ENCODE data around the gene RNGTT.

Gene RNGTT

DNA sequence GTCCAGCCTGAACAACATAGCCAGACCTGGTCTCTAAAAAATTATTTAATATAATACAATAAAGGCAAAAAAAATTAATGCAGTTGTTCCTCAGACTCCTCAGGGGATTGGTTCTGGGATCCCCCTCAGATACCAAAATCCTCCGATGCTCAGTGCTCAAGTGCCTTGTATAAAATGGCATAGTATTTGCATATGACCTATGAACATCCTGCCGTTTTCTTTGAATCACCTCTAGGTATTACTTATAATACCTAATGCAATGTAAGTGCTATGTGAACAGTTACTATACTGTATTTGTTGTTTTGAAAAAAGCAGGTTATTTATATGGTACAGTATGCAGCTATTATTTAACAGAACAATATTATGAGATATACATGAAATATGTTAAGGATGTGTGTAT, 43.3 kb downstream of the RNGTT start:
- Mint-ChIP-seq H3K9me3 (peaks cover 2% of the 10 kb centered on the region), H3K4me1 (no peaks in the 10 kb centered on the region), H3K27ac (no peak overlapping the region), H3K4me3 (no peak overlapping the region), H3K36me3 (ENCODE audit: low read depth) (peaks cover 21% of the 10 kb centered on the region), H3K27me3 (ENCODE audit: low read depth) (no peaks in the 10 kb centered on the region)
- TF ChIP-seq CTCF (IDR thresholded peaks at IDR 0.05; ENCODE audit: unreplicated experiment in 3 of 3), result no peak

DNA sequence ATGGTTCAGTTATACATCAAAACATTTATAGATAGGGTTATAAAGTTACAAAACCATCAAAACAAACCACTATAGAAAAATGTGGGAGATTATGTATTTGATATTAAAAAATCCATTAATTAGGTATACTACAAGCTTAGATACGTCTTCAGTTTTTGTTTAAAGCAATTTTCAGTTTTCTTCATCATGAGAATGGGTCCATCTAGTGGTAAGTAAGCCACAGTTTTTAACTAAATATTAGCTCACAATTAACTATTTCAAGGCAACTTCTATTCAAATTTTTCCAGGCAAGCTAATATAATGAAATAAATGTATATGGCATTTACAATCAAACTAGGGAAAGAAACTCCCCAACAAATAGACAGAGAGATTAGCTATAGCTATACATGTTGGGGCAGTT, 44.4 kb downstream of the RNGTT start:
- TF ChIP-seq CTCF (IDR thresholded peaks at IDR 0.05; ENCODE audit: unreplicated experiment in 3 of 3), result no peak
- Mint-ChIP-seq H3K27me3 (ENCODE audit: low read depth) (no peaks in the 10 kb centered on the region), H3K4me3 (no peak overlapping the region), H3K27ac (no peak overlapping the region), H3K4me1 (no peaks in the 10 kb centered on the region), H3K9me3 (peaks cover 2% of the 10 kb centered on the region), H3K36me3 (ENCODE audit: low read depth) (peaks cover 24% of the 10 kb centered on the region)

DNA sequence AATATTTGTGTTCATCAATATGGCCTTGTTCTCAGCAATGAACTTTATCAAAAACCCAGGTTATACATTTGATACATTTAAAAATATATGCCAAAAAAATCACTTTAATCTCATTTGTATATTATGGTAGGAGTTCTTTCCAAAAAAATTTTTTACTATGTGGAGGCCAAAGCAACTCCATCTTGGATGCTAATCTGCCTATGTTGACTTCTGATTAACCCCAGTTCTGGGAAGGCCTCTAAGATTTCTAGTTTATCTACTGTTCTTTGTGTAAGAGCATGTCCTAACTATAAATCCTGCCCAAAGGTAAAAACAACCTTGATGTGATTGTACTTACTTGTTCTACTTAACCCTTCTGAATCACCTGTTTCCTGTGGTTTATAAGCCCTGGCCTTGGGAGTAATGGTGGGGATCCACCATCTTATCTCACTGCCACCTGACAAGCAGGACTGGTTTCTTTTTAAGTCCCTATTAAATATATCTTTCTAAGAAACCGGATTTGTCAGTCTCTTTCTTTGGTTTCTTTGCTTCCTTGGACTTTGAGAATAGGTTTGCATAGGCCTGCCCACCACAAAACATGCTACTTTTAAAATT, 46.7 kb downstream of the RNGTT start:
- no peak for TF ChIP-seq CTCF (IDR thresholded peaks at IDR 0.05; ENCODE audit: unreplicated experiment in 3 of 3)
- no peaks in the 10 kb centered on the region for H3K27me3 Mint-ChIP-seq (ENCODE audit: low read depth)
- H3K27ac Mint-ChIP-seq, result no peak overlapping the region
- H3K9me3 Mint-ChIP-seq, result peaks cover 2% of the 10 kb centered on the region
- no peaks in the 10 kb centered on the region for H3K4me1 Mint-ChIP-seq
- no peak overlapping the region for H3K4me3 Mint-ChIP-seq
- H3K36me3 Mint-ChIP-seq (ENCODE audit: low read depth), result peaks cover 17% of the 10 kb centered on the region

GRCh38 chr6:88914895-88915598, 48.4 kb downstream of the RNGTT start:
- peaks cover 2% of the 10 kb centered on the region for H3K9me3 Mint-ChIP-seq
- no peaks in the 10 kb centered on the region for H3K27me3 Mint-ChIP-seq (ENCODE audit: low read depth)
- H3K27ac Mint-ChIP-seq, result no peak overlapping the region
- H3K36me3 Mint-ChIP-seq (ENCODE audit: low read depth), result peaks cover 17% of the 10 kb centered on the region
- H3K4me3 Mint-ChIP-seq, result no peak overlapping the region
- H3K4me1 Mint-ChIP-seq, result peaks cover 11% of the 10 kb centered on the region
- TF ChIP-seq CTCF (IDR thresholded peaks at IDR 0.05; ENCODE audit: unreplicated experiment in 3 of 3), result no peak

- Mint-ChIP-seq H3K36me3 (ENCODE audit: low read depth) (peaks cover 17% of the 10 kb centered on the region), H3K4me3 (no peak overlapping the region), H3K9me3 (peaks cover 2% of the 10 kb centered on the region), H3K27ac (no peak overlapping the region), H3K4me1 (peaks cover 20% of the 10 kb centered on the region), H3K27me3 (ENCODE audit: low read depth) (no peaks in the 10 kb centered on the region)
- no peak for TF ChIP-seq CTCF (IDR thresholded peaks at IDR 0.05; ENCODE audit: unreplicated experiment in 3 of 3)
These were observed 49.2 kb downstream of the RNGTT start for GRCh38 chr6:88914180-88914579.

GRCh38 chr6:88913471-88913870, 49.9 kb downstream of the RNGTT start:
- no peak for TF ChIP-seq CTCF (IDR thresholded peaks at IDR 0.05; ENCODE audit: unreplicated experiment in 3 of 3)
- Mint-ChIP-seq H3K36me3 (ENCODE audit: low read depth) (peaks cover 17% of the 10 kb centered on the region), H3K4me1 (peaks cover 21% of the 10 kb centered on the region), H3K27me3 (ENCODE audit: low read depth) (no peaks in the 10 kb centered on the region), H3K27ac (no peak overlapping the region), H3K4me3 (no peak overlapping the region), H3K9me3 (peaks cover 2% of the 10 kb centered on the region)

All from nephron (organoid).